Epithelial cell of esophagus (primary cell): ENCODE data around the gene CORIN.
A peak's percentile ranks its signal among the peaks of the same experiment; 100 is the strongest.

Experiments
- DNase-seq: peaks from one replicate; pipeline ENCODE4 v3.0.0; 2010; ENCODE audit warnings: low read depth
- H3K4me3 ChIP-seq: 2 replicates; pipeline ENCODE4 v1.5.1; 2011; ENCODE audit warnings: mild to moderate bottlenecking, low read length, control low read depth
- CTCF ChIP-seq: IDR thresholded peaks from 2 replicates; pipeline ENCODE4 v1.5.1; 2011; ENCODE audit warnings: low read depth, mild to moderate bottlenecking, low read length, control low read depth, inconsistent platforms; ENCODE audit not compliant: insufficient read depth; ENCODE audit errors: missing control alignments

Gene CORIN

GRCh38 chr4:47849466-47849865, 11.6 kb upstream of the CORIN start:
- TF ChIP-seq CTCF = no peak
- DNase-seq = no peak

GRCh38 chr4:47848041-47848440, 10.2 kb upstream of the CORIN start:
- no peak for DNase-seq
- no peak overlapping the region for H3K4me3 ChIP-seq
- no peak for TF ChIP-seq CTCF

More at GRCh38 chr4:47849466-47849865, 11.6 kb upstream of the CORIN start:
- H3K4me3 ChIP-seq = no peak overlapping the region

- H3K4me3 ChIP-seq = no peak overlapping the region
- no peak for DNase-seq
- TF ChIP-seq CTCF = no peak
Observed at GRCh38 chr4:47842985-47843384, 5.1 kb upstream of the CORIN start.

- H3K4me3 ChIP-seq = no peak overlapping the region
- DNase-seq = no peak
- no peak for TF ChIP-seq CTCF
Observed at GRCh38 chr4:47840291-47840690, 2.4 kb upstream of the CORIN start.

GRCh38 chr4:47839259-47839658, 1.4 kb upstream of the CORIN start:
- DNase-seq = peak; percentile 34
- peak; percentile 37 for TF ChIP-seq CTCF
- H3K4me3 ChIP-seq = no peak overlapping the region

- H3K4me3 ChIP-seq = no peak overlapping the region
- peak; percentile 21 for TF ChIP-seq CTCF
- peak; percentile 17 for DNase-seq
Observed at GRCh38 chr4:47838445-47838844, 578 bp upstream of the CORIN start.

- peak; percentile 47 for DNase-seq
- TF ChIP-seq CTCF = no peak
- H3K4me3 ChIP-seq = peak overlapping the region; percentile 58
Observed at GRCh38 chr4:47837094-47837907, 566 bp downstream of the CORIN start.
